Hepatocyte (in vitro differentiated cells): Measurements from ENCODE around the gene ZG16B.

Experiments
- EZH2 ChIP-seq: fragments of 200-600 bp; sonication (generic); IDR thresholded peaks from 2 replicates; pipeline ENCODE4 v1.6.1; 2016; ENCODE audit warnings: antibody characterized with exemption, mild to moderate bottlenecking, borderline replicate concordance
- EZH2phosphoT487 ChIP-seq: fragments of 200-600 bp; sonication (generic); IDR thresholded peaks from one replicate; pipeline ENCODE4 v1.6.1; 2018; ENCODE audit warnings: antibody characterized with exemption, mild to moderate bottlenecking, low read depth, moderate library complexity; ENCODE audit not compliant: unreplicated experiment, severe bottlenecking
- TF ChIP-seq, protein P1 (sequence below): fragments of 200-600 bp; sonication (generic); IDR thresholded peaks from 2 replicates; pipeline ENCODE4 v1.5.1; 2016; ENCODE audit warnings: antibody characterized with exemption, mild to moderate bottlenecking; ENCODE audit not compliant: poor library complexity

DNA sequence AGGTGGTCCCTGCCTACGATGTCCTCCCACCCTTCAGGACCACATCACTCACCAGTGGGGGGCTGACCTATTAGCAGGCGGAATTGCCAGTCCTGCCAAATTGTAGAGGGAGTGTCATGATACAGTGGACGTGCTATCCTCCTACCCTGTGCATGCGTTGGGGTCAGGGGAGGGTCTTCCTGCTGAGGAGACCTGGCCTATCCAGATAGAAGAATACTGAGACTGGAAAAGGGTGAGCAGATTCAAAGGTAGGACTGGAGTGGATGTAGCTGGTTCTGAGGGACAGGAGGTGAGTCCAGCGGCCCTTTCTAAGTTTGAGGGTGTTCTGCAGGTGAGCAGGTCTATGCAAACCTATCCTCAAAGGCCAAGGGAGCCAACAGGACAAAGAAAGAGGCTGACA lies 23.8 kb upstream of the ZG16B start:
- TF ChIP-seq, protein P1, sequence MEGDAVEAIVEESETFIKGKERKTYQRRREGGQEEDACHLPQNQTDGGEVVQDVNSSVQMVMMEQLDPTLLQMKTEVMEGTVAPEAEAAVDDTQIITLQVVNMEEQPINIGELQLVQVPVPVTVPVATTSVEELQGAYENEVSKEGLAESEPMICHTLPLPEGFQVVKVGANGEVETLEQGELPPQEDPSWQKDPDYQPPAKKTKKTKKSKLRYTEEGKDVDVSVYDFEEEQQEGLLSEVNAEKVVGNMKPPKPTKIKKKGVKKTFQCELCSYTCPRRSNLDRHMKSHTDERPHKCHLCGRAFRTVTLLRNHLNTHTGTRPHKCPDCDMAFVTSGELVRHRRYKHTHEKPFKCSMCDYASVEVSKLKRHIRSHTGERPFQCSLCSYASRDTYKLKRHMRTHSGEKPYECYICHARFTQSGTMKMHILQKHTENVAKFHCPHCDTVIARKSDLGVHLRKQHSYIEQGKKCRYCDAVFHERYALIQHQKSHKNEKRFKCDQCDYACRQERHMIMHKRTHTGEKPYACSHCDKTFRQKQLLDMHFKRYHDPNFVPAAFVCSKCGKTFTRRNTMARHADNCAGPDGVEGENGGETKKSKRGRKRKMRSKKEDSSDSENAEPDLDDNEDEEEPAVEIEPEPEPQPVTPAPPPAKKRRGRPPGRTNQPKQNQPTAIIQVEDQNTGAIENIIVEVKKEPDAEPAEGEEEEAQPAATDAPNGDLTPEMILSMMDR: no peak
- TF ChIP-seq EZH2 (no peak), EZH2phosphoT487 (no peak)
